HG03520 (cell line): ENCODE measurements around the gene GNB1L.
"Not testable (repeated sequence)": the region's sequence is repeated elsewhere in the genome, so short reads cannot be mapped to it uniquely, and the experiment has no call there.

Source experiments
- ATAC-seq: cut with Tn5 transposase; IDR thresholded peaks from one replicate; pipeline ENCODE4 v1.9.1; 2021; ENCODE audit warnings: mild to moderate bottlenecking, moderate library complexity; ENCODE audit not compliant: unreplicated experiment

Gene GNB1L

DNA sequence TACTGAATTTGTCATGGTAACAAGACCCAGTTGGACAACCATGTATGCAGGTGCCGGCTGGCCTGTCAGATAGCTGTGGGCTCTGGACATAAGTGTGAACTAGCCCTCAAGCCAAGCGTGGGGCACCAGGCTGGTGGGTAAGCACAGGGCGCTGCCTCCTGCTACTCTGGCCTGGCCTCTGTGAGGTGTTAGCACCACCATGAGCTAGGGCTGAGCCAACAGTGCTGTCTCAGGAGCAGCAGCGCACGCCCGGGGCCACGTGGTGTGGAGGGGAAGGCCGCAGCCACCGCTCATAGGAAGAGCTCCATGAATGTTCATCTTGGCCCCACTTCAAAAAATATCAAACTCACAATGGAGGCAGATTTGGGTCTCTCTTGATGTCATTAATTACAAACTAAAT is 35.3 kb upstream of the GNB1L start:
- no peak for ATAC-seq

DNA sequence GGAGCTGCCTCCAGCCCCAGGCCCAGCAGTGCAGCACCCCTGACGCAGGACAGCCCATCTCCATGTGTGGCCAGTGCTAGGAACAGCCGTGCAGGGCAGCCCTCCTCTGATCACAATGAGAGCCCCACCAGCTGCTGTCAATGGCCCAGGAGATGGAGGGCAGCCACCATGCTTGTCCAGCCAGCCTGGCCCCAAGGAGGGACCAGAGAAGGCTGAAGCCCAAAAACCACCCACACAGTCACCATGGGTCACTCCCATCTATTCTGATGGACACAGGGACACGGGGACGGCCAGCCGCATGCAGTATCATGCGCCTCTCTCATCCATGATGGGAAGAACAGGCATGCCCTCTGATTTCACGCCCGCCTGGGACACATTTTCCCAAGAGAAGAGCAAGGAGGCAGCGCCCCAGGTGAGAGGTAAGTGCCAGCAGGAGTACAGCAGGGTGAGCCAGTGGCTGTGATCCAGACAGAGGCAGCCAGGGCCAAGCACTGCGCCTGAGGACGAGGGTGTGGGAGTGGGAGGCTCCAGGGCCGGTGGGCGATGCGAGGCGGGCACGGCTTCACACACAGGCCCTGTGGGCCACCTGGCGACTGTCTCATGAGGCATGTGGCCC is 33.6 kb upstream of the GNB1L start:
- ATAC-seq, result no peak

DNA sequence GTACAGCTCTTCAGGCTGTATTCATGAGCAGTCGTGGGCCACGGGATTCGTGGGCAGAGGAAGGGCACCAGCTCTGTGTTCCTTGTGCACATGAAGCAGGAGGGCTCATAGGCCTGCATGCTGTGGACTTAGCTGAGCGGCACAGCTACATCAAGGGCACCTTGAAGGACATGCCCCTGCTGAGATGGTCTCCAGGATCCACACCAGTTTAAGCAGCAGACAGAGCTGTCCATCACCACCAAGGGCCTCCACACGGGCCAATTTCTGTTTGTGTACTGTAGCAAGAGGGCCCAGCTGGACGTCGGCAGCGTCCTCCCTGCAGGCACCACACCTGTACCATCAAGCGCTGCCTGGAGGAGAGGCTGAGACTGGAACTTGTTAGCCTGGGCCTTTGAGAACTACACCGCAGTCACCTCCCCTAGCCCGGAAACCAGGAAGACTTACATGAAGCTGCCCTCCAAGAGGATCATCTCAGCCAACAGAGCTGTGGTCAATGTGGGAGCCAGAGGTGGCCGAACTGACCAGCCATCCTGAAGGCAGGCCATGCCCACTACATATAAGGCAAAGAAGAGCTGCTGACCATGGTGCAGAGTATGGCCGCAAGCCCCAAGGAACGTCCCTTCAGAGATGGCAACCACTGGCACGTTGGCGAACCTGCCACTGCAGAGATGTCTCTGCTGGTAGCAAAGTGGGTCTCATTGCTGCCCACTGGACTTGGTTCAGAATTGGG is 32.7 kb upstream of the GNB1L start:
- ATAC-seq, result no peak

DNA sequence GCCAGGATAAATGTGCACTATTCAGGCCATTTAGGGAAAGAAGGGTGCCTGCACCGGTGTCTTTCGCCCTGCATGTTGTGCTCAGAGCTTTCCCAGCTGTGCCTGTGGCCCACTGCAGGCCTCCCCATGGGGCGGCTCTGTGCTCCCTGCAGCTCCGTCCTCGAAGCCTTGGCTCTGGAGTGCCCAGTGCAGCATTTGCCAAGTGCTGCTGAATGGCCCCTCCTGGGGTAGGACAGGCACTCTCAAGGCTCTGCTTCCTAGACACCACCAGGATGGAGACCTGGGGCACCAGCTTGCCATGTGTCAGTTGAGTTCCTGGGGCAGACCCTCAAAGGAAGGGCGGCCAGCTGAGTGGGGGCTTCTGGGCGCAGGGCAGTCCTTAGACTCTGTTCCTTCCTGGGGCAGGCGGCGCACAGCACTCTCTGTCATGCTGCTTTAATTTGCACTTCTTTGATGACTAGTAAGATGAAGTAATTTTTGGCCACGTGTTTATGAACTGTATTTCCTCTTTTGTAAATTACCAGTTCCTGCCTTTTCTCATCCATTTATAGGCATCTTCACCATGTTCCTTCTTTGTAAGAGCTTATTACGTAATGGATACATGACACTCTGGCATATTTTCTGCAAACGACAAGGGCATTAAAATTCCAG is 32.1 kb upstream of the GNB1L start:
- ATAC-seq, result no peak

DNA sequence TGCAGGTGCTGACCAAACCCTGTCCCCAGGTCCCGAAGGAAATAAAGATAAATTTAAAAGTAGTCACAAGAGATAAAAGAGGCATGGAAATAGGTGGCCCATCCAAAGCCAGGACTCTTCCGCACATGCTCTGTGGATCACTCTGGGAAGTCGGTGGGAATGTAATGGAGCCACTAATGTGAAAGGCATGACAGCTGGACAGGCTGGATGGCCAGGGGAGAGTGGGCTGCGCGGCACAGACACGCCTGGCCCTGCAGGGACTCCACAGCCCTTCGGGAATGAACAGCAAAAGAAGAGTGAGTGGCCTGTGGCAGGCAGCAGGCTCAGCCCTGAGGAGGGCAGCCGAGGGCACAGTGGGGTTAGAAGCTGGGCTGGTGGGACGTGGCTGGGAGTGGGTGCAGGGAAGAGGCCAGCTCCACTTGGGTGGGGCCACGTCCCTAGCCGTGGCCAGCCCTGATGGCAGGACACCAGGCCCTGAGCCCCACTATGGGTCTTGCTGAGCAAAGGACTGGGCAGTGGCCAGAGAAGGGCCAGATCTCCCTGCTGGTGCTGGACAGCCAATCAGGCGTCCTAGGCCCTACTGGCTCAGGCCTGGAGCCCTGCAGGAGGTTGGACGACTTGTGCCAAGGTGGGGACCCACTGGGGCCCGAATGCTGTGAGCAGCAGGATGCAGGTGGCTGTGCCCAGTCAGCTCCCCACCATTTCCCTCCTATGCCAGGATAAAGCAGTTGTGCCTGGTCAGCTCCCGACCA is 31.3 kb upstream of the GNB1L start:
- no peak for ATAC-seq

DNA sequence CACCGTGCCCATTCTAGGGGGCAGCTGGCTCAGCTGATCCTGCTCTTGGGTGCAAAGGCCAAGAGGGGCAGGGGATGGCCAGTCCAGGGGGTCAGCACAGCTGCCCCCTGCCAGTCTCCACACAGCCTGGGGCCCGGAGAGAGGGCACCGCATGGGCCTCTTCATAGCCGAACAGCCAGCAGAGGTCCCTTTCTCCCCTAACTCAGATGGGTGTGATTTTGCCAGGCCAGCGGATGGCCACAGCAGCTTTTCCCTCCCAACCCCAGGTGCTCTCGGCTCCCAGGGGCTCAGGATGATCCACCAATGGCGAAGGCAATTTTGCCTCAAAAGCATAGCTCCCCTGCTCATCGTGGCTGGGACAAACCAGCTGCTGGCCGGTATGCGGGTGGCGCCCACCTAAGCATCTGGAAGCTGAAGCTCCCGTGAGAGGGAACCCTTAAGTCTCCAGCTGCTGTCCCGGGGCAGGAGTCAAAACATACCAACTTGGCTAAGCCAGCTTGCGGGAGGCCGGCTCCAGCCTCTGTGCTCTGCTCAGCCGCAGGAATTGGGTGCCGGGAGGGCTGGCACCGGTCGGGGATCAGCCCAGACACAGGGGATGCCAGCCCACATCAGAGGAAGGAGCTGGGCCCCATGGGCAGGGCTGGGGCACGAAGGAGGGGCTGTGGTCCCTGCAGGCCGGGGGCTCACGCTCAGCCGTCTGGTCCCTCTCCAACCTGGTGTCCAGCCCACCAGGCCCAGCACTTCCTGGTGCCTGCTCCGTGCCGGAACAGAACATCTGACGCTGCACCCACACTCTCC is 30.5 kb upstream of the GNB1L start:
- no peak for ATAC-seq

DNA sequence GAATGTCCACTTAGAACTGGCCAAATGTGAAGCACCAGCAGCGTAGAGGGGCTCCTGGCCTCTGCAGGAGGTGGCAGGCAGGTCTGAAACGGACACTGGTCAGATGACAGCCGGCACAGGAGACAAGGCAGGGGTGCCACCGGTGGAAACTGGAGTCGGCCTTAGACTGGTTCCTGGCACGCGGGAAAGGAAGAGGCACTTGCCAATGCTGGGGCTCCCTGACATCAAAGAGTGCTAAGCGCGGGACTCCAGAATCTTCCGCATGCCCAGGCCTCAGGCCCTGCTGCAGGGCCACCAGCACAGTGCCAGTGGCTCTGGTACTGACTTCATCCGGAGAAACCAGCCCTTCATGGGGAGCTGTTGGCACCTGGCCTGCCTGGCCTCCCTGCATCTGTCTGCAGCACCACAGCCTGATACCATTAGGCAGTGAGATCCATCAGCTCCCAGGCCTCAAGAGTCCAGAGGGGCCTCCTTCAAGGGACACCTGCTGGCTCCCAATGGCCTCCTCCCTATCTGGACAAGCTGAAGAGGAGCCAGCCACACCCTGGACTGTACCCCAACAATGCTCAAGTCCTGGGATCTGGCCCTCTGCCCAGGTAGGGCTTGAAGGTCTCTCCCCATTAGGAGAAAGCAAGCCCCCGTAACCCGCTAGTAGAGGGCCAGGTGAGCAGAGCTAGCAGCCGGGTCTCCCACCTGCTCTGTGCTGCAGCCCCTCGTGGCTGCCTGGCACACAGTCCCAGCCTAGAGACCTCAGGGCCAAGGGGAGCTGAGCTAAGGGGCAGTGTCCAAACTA is 29.7 kb upstream of the GNB1L start:
- ATAC-seq, result no peak

DNA sequence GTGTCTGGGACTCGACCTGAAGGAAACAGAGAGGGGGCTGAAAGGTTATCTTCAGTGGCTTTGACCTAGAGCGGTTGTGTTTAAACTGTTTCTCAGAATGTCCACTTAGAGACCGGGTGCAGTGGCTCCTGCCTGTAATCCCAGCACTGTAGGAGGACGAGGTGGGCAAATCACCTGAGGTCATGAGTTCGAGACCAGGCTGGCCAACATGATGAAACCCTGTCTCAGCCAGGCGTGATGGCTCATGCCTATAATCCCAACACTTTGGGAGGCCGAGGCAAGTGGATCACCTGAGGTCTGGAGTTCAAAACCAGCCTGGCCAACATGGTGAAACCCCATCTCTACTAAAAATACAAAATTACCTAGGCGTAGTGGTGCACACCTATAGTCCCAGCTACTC is 28.8 kb upstream of the GNB1L start:
- not testable (repeated sequence) for ATAC-seq

DNA sequence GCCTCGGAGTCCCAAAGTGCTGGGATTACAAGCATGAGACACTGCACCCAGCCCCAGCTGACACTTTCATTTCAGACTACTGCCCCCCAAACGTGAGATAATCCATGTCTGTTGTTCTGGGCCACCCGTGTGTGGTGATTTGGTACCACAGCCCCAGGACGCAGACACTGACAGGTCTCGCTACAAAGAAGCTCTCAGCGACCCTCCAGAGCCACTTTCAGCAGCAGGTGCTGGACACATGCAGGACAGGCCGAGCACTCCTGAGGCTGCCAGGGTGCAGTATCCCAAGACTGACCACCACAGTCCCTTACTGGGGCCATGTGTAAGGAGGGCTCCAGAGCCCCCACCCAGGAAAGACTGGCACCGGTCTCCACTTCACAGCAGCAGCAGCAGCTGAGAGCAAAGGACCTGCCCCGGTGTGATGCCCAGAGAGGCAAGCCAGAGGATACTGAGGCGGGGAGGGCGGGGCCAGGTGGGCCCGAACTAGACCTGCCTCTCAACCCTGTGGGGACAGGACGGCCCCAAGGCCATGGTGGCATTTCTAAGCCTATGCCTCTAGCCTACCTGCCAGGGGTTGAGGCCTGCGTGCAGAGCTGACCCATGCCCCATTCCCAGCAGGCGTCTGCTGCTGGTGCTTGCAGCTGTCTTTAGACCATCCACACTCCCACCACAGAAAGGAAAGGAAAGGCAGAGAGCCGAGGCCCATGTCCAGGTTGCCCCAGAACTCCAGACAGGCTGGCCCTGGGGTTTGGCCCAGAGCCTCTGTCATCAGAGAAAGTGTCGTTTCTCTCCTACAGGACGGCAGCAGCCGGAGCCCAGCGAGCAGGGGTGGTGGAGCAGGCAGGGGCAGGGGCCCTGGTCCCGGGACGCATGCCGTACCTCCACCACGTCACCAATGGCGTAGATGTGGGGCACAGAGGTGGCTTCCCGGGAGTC is 28.0 kb upstream of the GNB1L start:
- no peak for ATAC-seq

DNA sequence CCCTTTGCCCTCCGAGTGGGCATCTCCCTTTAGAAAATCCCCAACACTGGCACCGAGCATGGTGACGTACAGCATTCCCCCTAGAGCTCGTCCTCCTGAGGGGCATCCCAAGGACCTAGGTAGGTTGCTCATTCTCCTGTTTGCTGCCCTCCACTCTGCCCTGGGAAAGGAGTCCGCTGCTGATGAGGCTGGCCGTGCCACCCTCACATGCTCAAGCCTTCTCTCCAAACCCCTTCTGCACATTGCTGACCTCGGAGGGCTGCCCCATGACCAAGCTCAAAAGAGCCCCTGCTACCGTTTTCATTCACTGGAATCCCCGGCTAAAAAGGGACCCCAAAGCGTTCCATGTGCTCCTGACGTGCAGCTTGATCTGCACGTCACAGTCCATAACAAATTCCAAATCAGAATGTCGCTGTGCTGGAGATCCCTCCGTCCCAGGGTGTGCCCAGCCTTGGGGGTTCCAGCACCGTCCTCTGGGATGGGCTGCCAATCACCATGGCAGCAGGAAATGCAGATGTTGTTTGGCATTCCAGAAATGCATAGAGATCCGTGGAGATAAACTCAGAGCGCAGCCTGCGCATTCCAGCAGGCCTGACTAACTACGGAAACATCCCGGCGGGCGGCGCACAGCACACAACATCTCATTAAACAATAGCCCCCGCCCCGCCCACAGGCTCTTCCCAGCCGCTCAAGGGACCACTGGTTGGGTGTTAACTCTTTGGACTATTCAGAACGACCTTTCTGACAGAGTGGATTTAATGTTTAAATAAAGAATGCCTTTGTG is 26.3 kb upstream of the GNB1L start:
- no peak for ATAC-seq

DNA sequence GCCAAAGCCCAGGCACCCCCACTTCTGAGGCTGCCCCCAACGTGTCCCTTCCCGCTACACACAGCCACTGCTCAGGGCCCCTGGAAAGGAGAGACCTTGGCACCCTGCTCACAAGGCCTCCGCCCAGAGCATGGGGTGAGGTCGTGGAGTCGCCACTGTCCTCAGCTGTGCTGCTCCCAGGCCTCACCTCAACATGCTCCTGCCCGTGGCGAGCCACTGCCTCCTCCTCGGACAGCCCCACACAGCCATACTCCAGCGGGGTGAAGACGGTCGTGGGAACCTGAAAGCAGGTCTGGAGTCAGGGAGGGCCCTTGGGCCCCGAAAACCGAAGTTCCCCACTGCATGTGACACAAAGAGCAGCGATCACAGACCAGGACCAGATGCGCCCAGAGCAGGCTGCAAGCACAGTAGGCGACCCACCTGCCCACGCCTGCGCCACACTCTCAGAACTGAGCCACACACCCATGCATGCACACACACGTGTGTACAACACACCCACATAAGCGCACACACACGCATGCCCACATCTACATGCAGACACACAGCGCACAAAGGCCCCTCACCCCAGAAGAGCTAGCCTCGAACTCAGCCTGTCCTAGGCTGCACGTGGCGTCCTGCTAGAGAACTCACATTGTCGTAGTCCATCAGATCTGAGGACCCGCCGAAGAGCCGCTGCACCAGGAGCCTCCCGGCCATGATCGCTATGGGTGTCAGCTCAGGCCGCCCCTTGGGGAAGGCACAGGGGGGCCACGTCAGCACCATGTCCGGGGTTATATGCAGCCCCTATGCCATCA is 25.5 kb upstream of the GNB1L start:
- ATAC-seq, result no peak

DNA sequence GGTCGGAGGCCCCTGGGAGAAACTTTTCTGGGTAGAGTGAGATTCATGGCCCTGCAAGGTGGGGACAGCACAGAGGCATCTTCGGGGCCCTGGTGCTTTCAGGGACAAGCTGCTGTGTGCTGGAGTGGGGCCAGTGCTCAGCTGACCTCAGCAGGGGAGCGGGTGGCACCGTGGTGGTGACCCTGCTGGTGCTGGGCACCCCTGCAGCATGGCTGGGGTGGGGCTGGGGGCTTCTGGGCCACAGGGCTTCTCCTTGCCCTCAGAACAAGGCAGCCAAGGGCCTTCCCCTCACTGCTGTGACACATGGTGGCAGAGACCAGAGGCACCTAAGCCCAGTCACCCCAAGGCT is 24.9 kb upstream of the GNB1L start:
- ATAC-seq, result no peak

DNA sequence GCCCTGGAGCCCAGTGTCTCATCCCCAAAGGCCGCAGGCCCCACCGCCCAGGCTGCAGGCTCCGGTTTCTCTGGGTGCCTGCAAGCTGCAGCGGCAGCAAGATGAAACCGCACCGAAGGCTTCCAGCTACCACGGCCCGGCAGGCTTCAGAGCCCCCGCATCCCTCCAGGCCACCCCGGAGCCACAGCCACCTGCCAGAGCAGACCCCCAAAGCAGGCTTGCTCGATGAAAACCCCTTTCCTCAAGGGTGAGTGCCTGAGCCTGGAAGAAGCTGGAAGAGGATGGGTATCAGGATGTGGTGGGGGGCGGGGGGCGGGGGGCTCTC is 24.5 kb upstream of the GNB1L start:
- no peak for ATAC-seq

DNA sequence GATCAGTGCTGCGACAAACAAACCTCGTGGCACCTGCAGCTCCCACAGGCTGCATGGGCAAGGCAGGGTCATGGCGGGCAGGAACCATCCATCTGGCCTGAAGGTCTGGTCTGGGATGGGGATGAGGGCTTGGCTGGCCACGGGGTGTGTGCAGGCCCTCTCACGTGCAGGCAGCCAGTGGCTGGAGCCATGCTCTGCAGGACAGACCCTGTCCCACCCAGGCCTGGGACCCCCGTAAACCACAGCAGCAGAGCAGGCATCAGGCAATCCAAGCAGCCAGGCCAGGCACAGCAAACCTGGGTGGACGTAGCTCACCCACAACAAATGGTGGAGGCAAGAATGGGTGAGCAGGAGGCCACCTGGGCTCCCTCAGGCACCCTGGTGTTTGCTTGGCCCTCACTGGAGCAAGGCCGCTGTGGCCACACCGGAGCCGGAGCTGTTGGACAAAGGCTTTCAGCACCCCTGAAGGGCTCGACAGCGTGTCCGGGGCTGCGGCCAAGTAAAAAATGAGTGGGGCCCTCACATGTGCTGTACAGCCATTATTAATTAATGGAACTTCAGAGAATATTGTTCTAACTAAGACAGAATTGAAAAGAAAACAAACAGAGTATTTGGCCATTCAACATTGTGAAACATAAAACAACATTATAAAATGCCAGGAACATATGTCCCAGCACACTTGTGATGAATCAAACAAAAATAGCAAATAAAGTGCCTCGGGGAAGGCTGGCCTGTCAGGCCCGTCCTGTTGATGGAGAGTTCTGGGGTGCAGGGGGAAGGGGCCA is 24.0 kb upstream of the GNB1L start:
- ATAC-seq, result no peak

DNA sequence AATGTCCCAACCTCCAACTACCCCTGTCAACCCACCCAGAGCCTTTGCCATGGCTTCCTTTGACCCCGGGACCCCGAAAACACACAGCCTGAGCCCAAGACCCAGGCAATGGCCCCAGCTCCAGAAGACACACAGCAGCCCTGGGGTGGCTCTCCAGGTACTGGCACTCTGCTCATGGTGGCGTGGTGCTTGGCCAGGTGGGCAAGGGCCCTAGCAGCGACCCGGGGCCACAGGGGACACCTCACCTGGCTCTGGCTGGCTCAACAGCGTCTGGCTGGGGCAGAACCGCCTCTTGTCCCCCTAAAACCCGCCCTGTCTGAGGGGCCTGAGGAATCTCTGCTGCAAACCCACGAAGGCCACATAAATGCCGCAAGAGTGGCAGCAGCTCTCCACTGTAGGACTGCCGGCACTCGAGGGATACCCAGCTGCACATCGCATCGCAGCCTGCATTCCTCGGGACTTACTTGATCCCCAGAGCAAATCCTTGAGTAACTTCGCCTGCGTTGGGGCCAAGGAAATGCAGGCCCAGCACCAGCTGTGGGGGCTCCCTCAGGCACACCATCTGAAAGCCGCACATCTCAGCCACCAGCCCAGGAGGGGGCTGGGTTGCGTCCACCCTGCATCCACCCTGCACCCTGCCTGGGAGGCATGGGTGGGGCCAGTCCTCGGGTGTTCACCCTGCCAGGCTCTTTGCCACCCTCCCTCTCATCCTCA is 23.1 kb upstream of the GNB1L start:
- ATAC-seq, result no peak

DNA sequence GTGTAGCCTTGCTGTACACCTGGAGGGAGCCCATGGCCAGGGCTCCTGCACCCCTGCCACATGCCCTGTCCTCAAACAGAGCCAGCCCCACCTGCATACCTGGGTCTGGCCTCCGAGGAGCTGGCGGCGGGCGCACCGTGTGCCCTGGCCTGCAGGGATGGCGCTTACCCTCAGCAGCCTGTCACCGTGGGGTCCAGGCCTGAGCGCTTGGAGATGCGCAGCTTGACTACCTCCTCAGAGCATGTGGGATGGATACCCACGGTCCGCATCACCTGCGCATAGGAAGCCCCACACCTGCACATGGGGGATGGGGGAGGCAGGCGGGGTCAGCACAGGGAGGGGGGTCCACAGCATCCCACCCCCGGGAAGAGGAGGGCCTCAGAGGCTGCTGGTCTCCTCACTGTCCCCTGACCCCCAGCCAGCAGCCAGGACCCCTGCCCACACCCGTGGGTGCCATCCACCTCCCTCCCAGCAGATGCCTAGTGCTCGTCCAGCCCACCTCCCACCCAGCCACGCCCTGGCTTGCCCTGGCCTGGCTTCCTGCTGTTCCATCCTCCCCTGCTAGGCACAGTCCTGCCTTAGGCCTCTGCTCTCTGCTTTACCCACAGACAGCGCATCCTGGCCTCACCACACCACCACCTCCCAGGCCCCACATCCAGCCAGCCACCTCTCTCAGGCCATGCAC is 22.4 kb upstream of the GNB1L start:
- ATAC-seq, result no peak
